NB4 (cell line): ENCODE results near the gene TMEM240.
"Not testable (repeated sequence)": the region's sequence is repeated elsewhere in the genome, so short reads cannot be mapped to it uniquely, and the experiment has no call there.

Source experiments
- POLR2A ChIP-seq: IDR thresholded peaks from 2 replicates; pipeline ENCODE4 v1.6.1; 2011; ENCODE audit warnings: mild to moderate bottlenecking; ENCODE audit not compliant: insufficient read length; ENCODE audit errors: extremely low read depth
- TF ChIP-seq, protein P1 (sequence below): IDR thresholded peaks from one replicate; pipeline ENCODE4 v1.5.1; 2012; ENCODE audit warnings: low read depth, low read length

DNA sequence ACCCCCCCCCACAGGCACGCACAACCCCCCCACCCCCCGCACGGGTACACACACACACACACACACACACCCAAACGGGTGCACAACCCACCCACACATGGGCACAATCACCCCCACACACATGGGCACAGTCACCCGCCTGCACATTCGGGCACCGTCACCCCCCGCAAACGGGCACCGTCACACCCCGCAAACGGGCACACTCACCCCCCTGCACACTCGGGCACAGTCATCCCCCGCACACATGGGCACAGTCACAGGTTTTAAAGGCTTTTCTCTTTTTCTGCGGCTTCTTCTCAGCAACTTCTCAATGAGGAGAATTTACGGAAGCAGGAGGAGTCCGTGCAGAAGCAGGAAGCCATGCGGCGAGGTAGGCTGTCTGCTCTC, 21.8 kb downstream of the TMEM240 start:
- TF ChIP-seq, protein P1, sequence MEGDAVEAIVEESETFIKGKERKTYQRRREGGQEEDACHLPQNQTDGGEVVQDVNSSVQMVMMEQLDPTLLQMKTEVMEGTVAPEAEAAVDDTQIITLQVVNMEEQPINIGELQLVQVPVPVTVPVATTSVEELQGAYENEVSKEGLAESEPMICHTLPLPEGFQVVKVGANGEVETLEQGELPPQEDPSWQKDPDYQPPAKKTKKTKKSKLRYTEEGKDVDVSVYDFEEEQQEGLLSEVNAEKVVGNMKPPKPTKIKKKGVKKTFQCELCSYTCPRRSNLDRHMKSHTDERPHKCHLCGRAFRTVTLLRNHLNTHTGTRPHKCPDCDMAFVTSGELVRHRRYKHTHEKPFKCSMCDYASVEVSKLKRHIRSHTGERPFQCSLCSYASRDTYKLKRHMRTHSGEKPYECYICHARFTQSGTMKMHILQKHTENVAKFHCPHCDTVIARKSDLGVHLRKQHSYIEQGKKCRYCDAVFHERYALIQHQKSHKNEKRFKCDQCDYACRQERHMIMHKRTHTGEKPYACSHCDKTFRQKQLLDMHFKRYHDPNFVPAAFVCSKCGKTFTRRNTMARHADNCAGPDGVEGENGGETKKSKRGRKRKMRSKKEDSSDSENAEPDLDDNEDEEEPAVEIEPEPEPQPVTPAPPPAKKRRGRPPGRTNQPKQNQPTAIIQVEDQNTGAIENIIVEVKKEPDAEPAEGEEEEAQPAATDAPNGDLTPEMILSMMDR, result not testable (repeated sequence)
- TF ChIP-seq POLR2A, result not testable (repeated sequence)
